Right atrium auricular region (tissue), 2 donors: ENCODE measurements around the gene NR4A2. TPM values are rescaled to one million over a fixed set of nuclear protein-coding genes. Genes with fewer than 3 reads are reported as not detected.
A peak's percentile ranks its signal among the peaks of the same experiment; 100 is the strongest.

Experiments used
- DNase-seq: peaks from one replicate; pipeline ENCODE4 v3.0.0-alpha.2; 2019; ENCODE audit warnings: low spot score
- H3K27ac ChIP-seq, 2 donors: fragments of 200-600 bp; sonication (generic); 1 replicate in 1 of 2; 2 replicates in 1 of 2; pipeline ENCODE4 v1.5.1; 2016 to 2019
- H3K27me3 ChIP-seq, 2 donors: fragments of 200-600 bp; sonication (generic); one replicate each; pipeline versions ENCODE4 v1.5.1 to v1.6.0; 2017 to 2019
- H3K36me3 ChIP-seq: fragments of 200-600 bp; sonication (generic); one replicate; pipeline ENCODE4 v1.5.1; 2016
- H3K4me1 ChIP-seq, 2 donors: fragments of 200-600 bp; sonication (generic); one replicate each; pipeline versions ENCODE4 v1.5.1 to v1.6.0; 2017 to 2019
- H3K4me3 ChIP-seq, 2 donors: fragments of 200-600 bp; sonication (generic); 1 replicate in 1 of 2; 2 replicates in 1 of 2; pipeline ENCODE4 v1.5.1; 2017 to 2019; ENCODE audit warnings: mild to moderate bottlenecking in 1 of 2, moderate library complexity in 1 of 2
- H3K9me3 ChIP-seq, 2 donors: fragments of 200-600 bp; sonication (generic); one replicate each; pipeline ENCODE4 v1.5.1; 2019
- CTCF ChIP-seq, 2 donors: fragments of 200-600 bp; sonication (generic); IDR thresholded peaks; one replicate each; pipeline ENCODE4 v1.5.1; 2019; ENCODE audit warnings: antibody characterized with exemption in 2 of 2
- total RNA-seq, 2 donors: library from RNA; depleted of rRNA; stranded (reverse); fragments of >200 nt; gene quantifications; one replicate each; pipeline ENCODE4 v1.1.0, GENCODE V29; 2016

Gene NR4A2
- total RNA-seq, 2 donors from 2014 or later = 3.7 to 8.9 TPM

DNA sequence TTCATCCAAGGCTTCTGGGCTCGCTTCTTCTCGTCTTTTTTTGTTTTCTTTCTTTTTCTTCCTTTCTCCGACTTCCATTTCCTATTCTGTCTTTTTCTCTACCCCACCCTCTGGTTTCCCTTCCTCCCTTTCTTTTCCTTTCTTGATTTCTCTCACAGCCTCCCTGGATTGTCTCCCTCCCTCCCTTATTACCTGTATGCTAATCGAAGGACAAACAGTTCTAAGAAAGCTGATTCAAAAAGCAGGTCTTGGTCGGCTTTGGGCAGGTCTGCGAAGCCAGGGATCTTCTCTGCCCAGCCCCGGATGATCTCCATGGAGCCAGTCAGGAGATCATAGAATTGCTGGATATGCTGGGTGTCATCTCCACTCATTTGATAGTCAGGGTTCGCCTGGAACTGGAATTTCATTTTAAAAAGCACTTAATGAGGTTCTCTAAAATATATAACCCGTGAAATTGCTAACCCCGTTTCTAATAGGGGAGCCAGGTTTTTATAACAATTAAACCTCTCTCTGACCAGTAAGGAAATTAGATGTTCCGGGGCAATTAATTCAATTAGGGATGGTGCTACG, 5.9 kb downstream of the NR4A2 start:
- Histone ChIP-seq H3K27ac (no peak overlapping the region), H3K9me3 (no peaks in the 10 kb centered on the region), H3K4me1 (peaks cover 0 to 27% of the 10 kb centered on the region in 2 donors), H3K27me3 (peaks cover 8 to 11% of the 10 kb centered on the region in 2 donors), H3K36me3 (peaks cover 5% of the 10 kb centered on the region), H3K4me3 (no peak overlapping the region)
- no peak for DNase-seq
- no peak for TF ChIP-seq CTCF (IDR thresholded peaks at IDR 0.05)

DNA sequence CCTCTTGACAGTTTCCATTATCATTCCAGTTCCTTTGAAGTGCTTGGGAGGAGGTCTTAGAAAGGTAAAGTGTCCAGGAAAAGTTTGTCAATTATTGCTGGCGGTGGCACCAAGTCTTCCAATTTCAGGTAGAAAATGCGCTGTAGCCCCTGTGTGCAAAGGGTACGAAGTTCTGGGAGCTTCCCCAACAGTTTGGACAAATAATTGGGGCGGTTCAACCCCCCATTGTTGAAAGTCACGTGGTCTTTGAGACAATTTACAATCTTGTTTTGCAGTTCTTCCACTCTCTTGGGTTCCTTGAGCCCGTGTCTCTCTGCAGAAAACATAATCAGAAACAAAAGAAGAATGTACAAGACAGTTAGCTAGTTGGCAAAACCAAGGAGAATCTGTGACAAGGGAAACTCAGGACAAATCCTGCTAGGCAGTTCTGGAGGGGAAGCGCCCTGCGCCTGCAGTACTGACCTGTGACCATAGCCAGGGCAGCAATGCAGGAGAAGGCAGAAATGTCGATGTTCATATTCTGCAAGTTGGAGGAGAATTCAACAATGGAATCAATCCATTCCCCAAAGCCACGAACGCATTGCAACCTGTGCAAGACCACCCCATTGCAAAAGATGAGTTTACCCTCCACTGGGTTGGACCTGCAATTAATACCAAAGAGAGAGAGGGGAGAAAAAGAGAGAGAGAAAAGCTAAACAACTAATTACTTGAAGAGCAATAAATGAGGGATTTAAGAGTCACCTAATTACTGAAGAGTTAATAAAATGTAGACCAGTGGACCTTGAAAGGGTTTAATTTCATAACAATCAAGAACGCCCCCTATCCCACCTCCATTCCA, 6.6 kb downstream of the NR4A2 start:
- H3K27me3 ChIP-seq = peaks cover 8 to 17% of the 10 kb centered on the region in 2 donors
- no peak overlapping the region for H3K4me3 ChIP-seq
- no peak overlapping the region for H3K27ac ChIP-seq
- H3K36me3 ChIP-seq = peaks cover 5% of the 10 kb centered on the region
- H3K9me3 ChIP-seq = no peaks in the 10 kb centered on the region
- peaks cover 0 to 29% of the 10 kb centered on the region in 2 donors for H3K4me1 ChIP-seq
- no peak for TF ChIP-seq CTCF (IDR thresholded peaks at IDR 0.05)
- DNase-seq = no peak

DNA sequence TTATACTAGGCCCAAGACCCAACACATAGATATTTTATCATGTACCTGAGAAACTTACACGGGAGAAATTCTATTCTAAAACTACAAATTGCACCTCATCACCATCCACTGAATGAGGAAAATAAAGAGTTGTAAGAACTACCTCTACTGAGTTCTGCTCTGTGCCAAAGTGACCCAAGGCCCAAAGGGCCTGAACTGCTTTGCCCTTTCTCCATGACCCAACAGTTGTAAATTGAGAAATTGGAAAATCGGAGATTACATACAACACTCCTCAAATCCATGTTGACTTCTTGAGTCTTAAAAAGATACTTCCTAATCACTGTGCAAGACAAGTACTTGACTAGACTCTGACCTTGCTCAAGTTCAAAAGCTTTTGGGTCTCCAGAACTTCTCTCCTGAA, 8.8 kb downstream of the NR4A2 start:
- no peak for TF ChIP-seq CTCF (IDR thresholded peaks at IDR 0.05)
- peaks cover 8 to 18% of the 10 kb centered on the region in 2 donors for H3K27me3 ChIP-seq
- no peak for DNase-seq

GRCh38 chr2:156322686-156323231, 9.8 kb downstream of the NR4A2 start:
- DNase-seq = no peak
- H3K27ac ChIP-seq = no peak overlapping the region
- H3K9me3 ChIP-seq = no peaks in the 10 kb centered on the region
- H3K4me3 ChIP-seq = peak overlapping the region in 1 of 2 donors; percentile 48
- H3K27me3 ChIP-seq = peaks cover 8 to 18% of the 10 kb centered on the region in 2 donors
- peaks cover 5% of the 10 kb centered on the region for H3K36me3 ChIP-seq
- no peak for TF ChIP-seq CTCF (IDR thresholded peaks at IDR 0.05)
- peaks cover 0 to 37% of the 10 kb centered on the region in 2 donors for H3K4me1 ChIP-seq

More for the DNA sequence above, 8.8 kb downstream of the NR4A2 start:
- peaks cover 5% of the 10 kb centered on the region for H3K36me3 ChIP-seq
- H3K9me3 ChIP-seq = no peaks in the 10 kb centered on the region
- no peak overlapping the region for H3K4me3 ChIP-seq
- peaks cover 0 to 37% of the 10 kb centered on the region in 2 donors for H3K4me1 ChIP-seq
- H3K27ac ChIP-seq = no peak overlapping the region

GRCh38 chr2:156322051-156322685, 10.4 kb downstream of the NR4A2 start:
- H3K36me3 ChIP-seq = peaks cover 5% of the 10 kb centered on the region
- TF ChIP-seq CTCF (IDR thresholded peaks at IDR 0.05) = no peak
- H3K27me3 ChIP-seq = peaks cover 8 to 18% of the 10 kb centered on the region in 2 donors
- peaks cover 0 to 37% of the 10 kb centered on the region in 2 donors for H3K4me1 ChIP-seq
- no peak overlapping the region for H3K27ac ChIP-seq
- H3K9me3 ChIP-seq = no peaks in the 10 kb centered on the region
- H3K4me3 ChIP-seq = peak overlapping the region in 1 of 2 donors; percentile 48
- no peak for DNase-seq
